ENCODE measurements around the gene MCOLN3.

The MCOLN3 gene, protein sequence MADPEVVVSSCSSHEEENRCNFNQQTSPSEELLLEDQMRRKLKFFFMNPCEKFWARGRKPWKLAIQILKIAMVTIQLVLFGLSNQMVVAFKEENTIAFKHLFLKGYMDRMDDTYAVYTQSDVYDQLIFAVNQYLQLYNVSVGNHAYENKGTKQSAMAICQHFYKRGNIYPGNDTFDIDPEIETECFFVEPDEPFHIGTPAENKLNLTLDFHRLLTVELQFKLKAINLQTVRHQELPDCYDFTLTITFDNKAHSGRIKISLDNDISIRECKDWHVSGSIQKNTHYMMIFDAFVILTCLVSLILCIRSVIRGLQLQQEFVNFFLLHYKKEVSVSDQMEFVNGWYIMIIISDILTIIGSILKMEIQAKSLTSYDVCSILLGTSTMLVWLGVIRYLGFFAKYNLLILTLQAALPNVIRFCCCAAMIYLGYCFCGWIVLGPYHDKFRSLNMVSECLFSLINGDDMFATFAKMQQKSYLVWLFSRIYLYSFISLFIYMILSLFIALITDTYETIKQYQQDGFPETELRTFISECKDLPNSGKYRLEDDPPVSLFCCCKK

DNA sequence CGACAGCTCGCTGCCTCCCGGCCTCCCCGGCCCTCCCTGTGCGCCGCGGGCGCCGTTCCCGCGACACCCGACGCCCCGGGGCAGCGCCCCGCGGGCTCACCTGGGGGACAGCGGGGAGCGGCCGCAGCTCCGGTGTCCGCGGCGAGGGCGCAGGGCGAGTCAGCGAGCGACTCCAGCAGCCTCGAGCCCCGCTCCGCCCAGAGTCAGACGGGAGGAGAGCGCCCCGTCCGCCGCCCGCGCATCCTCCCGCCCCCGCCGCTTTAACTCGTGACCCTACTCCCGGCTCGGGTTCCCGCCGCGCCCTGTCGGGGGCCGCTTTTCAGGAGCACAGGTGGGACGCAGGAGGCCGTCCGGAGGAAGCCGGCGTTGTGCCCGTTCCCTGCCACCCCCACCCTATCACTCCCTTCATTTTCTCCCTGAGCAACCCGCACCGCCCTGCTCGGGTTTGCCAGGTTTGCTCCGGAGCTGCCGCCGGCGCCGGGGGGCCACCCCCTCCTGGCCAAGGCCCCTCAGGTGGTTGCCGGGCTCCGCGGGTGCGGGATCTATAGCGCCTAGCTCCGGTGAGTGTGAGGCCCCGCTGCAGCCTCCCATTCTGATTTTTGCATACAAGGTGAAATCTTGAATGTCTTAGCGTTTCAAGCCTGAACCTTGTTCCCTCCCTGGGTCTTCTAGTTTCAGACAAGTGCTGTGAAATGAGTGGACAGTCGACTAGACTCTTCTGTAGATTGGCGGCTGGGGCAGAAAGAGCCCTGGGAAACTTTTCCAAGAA lies at the start of gene MCOLN3:
MCOLN3 (minus strand) TSS at position 205 of the 769 bp plus-strand sequence. CDS start 3,140 bp downstream, outside the sequence.
- in situ Hi-C loops (cut with HindIII; ENCODE audit: low sequenced_read_pairs), result no loop called here

DNA sequence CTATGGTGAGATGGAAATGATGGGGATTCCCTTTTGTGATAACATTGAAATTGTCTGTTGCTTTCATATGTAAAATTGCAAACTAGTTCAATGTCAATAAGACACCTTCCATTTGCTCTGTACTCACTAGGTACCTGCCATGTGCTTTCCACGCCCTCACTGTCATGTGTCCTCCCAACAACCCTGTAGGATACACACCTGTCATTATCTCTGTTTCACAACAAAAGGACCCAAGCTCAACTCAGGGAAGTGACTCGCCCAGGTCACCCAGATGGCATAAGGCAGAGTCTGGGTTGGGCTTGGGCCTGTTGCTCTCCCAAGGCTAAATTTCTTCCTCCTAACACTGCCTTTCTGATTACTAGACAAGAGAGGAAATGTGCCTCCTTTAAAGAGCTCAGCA lies 45.3 kb upstream of the MCOLN3 start:
- in situ Hi-C loops (cut with HindIII; ENCODE audit: low sequenced_read_pairs), result no loop called here

DNA sequence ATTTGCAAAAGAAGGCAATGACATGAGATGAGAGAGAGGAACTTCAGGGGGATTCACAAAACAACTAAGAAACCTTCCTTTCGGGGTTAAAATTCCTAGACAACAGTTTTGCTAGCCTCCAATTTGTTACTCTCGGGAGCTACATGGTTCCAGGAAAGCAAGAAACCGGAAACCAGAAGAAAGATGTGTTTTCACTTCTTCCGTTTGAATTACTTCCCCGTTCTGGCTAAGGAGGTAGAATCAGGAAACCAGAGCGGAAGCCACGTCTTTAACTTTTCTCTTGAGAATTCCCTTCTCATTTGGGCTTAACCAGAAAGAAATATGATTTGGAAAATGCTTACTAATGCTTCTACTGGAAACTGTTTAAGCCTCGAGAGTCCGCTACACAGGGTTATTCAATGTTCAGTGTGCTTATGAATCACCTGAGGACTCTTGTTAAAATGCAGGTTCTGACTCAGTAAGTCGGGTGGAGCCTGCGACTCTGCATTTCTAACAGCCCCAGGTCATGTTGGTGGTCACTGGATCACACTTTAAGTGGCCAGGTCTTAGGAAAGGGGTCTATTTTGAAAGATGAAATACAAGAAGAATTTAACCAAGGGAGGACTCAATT lies 43.5 kb upstream of the MCOLN3 start:
- in situ Hi-C loops (cut with HindIII; ENCODE audit: low sequenced_read_pairs), result no loop called here

DNA sequence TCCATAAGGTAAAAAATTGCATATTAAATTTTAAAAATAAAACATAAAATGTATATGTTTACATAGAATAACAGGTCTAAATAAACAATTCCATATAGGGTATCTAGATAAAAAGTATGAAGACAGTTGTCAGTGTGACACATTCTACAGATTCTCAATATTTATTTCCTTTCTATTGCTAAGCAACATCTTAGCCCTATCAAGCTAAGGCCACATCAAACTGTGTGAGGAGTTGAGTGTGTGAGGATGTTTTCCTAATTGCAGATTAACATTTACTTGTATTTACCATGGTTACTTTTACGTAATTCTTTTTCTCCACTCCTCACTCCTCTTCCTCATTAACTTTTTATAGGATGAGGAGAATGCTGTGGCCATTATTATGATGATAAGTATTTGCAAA lies 41.9 kb upstream of the MCOLN3 start:
- in situ Hi-C loops (cut with HindIII; ENCODE audit: low sequenced_read_pairs), result no loop called here

DNA sequence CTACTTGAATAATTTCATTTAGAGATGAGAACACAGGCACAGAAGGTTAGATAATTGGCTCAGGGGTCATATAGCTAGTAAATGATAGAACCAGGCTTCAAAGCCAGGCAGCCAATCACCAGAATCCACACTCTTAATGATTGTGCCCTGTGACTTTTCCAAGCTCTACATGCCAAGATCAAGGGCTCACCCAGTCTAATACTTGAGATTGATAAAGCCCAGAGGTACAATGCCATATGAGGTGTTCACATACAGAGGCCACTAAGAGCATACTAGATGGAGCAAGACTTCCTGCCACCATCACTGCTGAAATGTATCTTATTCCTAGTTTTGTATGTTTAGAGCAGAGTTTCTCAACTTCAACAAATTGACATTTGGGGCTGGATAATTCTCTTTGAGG lies 40.9 kb upstream of the MCOLN3 start:
- in situ Hi-C loops (cut with HindIII; ENCODE audit: low sequenced_read_pairs), result no loop called here

DNA sequence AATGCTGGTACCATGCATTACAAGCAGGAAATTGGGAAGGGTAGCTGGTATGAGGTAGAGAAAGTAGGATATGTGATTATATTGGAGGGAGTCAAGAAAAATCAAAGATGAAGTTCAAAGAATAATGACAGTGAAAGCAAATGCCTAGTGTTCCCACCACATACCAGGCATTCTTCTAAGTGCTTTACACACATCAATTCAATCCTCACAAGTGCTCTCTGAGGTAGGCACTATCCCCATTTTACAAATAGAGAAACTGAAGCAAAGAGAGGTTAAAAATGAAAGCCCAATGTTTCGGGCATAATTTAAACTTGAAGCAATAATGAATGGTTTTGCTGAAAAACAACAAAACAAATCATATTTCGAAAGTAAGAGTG lies 40.1 kb upstream of the MCOLN3 start:
- in situ Hi-C loops (cut with HindIII; ENCODE audit: low sequenced_read_pairs), result no loop called here

DNA sequence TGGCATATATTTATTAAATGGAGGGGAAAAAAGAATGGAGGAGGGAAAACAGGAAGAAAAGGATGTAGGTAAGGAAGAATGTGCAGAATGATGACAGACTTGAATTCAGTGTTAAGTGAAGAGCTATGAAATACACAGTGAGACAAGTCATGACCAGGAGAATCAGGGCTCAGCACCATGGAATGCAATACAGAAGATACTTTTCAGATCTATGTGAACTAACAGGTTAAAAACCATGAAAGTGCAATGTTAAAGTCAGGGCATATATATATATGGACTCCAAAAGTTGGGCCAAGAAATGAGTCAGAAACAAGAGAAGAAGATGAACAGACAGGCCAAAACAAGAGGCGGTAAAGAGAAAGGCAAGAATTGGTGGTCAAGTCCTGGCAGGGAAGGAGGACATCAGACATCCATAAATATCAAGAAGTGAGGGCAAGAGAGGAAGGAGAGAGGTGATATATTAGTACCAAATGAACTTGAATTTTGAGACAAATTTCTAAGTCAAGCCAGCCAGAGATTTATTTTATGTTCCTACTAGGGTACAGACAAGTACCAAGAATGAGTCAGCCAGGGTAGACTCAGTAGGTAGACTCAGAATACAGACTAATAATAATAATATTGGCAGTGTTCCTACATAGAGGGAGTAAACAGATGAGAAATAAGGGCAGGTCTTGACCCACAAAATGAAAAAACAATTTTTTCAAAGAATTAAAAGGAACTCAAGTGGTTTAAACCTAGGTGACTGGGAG lies 39.5 kb upstream of the MCOLN3 start:
- in situ Hi-C loops (cut with HindIII; ENCODE audit: low sequenced_read_pairs), result no loop called here

DNA sequence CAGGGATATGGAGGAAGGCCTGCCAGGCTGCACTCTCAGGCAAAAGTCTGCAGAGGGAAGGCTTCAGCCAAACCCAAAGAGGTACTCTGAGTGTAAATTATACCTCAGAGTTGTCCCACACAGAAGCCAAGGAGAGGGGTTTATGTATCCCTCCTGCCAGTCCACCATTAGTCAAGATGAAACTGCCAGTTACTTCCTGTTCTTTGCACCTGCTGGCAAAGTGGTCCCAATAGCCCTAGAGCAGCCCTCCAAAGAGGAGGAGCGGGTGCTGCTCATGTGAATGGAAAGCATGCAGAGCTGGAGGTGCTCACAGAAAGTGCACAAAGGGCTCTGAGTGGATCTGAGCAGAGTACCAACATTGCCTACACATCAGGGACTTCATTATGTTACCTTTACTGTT lies 37.1 kb upstream of the MCOLN3 start:
- in situ Hi-C loops (cut with HindIII; ENCODE audit: low sequenced_read_pairs), result no loop called here

DNA sequence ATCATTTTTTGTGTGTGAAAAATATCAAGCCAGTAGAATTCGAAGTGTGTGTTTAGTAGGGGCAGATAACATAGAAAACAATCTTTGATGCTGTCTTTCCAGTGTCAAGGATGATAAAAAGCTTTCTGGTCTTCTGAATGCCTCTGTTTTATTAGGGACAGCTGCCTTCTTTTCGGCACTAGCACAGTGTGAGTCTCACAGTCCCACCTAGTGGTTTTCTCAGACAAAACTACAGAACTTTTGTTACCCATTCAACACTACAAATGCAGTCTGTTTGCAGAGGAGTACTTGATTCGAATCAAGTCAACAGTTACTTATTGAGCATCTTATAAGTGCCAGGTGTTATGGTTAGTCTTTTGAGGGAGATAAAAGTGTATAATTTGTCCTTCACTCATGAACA lies 30.6 kb upstream of the MCOLN3 start:
- in situ Hi-C loops (cut with HindIII; ENCODE audit: low sequenced_read_pairs), result no loop called here

DNA sequence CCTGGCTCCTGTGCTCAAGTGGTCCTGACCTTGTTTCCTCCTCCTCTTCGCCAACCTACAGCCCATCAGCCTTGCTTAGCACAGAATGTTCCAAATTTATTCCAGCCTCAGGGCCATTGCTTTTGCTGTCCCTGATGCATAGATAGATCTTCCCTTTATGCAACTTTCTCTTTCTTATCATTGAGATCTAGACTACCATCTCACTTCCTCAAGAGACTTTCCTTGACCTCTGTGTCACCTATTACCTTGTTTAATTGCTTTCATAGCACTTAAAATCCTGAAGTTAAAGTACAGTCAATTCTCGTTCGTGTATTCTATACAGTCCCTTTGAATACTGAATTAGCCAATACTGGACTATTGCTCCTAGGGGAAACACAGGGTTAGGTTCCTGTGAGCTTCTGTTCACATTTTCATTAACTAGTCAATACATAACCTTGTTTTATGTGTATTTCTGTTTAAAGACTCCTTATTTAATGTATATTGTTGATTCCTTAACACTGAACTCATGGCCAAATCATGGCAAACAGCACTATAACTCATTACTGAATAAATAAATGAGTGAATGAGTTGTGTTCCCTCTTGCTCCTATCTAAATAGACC lies 26.2 kb upstream of the MCOLN3 start:
- in situ Hi-C loops (cut with HindIII; ENCODE audit: low sequenced_read_pairs), result no loop called here

DNA sequence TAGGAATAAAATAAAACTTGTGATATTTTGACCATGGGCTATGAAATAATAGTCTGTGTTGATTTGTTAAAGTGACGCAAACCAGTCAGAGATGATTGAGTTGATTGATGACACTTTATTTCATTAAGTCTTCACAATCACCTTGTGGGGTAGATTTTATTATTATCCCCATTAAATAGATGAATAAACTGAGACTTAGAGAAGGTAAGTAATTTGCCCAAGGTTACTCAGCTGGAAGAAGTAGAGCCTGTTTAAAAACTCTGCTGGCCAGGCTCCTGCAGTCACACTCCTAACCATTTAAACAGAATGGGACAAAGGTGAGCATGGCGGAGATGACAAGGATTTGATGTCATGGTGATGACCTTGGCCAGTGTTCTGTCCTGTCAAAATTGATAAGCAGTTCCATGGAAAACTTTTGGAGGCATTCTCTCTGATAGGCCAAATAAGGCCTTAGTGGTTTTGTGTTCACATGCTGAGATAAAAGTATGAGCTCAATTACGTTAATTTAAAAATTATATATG lies 22.7 kb upstream of the MCOLN3 start:
- in situ Hi-C loops (cut with HindIII; ENCODE audit: low sequenced_read_pairs), result no loop called here

DNA sequence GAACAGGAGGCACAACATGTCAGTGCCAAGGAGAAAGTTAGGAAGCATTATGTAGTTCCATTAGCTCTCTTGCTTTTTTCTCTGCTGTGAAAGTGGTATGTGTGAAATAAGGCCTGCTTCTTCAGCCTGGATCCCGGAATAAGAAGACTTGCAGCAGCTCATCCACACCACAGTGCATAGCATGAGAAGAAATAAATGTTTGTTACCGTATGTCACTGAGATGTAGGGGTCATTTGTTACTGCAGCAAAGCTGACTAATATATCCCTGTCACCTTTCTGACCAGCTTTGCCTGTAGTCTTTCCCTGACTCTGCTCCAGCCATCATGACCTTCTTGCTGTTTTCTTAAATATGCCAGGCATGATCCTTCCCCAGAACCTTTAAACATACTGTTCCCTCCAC lies 20.5 kb upstream of the MCOLN3 start:
- in situ Hi-C loops (cut with HindIII; ENCODE audit: low sequenced_read_pairs), result no loop called here

DNA sequence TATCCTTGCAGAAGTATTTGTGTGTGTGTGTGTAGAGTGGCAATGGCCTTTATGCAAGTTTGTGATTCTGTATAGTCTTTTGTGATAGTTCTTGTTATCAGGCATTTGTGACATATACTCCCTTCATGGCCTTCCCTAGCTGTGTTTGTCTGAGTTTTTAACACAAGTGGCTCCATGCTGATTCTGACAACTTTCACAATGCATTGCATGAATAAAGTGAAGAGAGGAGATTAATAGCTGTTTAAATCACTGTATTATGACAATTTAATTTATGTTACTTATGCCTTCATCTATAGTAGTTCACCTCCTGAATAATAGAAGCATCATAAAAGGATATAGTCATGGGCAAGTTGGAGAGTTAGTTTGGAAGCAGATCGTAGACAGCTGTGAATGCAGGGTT lies 17.2 kb upstream of the MCOLN3 start:
- in situ Hi-C loops (cut with HindIII; ENCODE audit: low sequenced_read_pairs), result no loop called here

DNA sequence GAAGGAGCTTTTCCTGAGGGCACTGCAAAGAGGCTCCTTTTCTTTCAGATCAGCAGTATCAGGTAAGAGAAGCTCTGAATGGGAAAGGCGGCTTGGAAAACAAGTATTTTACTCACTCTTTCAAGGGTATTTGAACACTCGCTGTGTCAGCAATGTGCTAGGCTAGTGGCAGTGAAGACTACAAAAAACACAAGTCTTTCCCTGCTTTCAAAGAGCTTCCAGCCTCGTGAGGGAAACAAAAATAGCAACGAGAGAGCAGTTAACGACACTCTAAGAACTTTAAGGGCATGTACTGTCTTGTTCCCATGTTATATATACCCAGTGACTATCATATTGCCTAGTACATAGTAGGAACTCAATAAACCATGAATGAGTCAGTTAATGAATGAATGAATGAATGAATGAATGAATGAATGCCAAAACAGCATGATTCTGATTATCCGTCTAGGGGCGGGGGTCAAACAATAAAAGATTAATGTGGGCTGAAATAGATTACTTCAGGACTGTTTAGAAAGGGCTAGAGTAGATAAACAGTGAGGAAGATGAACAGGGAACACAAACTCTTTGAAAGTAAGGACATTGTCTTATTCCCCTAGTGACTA lies 14.2 kb upstream of the MCOLN3 start:
- in situ Hi-C loops (cut with HindIII; ENCODE audit: low sequenced_read_pairs), result no loop called here

DNA sequence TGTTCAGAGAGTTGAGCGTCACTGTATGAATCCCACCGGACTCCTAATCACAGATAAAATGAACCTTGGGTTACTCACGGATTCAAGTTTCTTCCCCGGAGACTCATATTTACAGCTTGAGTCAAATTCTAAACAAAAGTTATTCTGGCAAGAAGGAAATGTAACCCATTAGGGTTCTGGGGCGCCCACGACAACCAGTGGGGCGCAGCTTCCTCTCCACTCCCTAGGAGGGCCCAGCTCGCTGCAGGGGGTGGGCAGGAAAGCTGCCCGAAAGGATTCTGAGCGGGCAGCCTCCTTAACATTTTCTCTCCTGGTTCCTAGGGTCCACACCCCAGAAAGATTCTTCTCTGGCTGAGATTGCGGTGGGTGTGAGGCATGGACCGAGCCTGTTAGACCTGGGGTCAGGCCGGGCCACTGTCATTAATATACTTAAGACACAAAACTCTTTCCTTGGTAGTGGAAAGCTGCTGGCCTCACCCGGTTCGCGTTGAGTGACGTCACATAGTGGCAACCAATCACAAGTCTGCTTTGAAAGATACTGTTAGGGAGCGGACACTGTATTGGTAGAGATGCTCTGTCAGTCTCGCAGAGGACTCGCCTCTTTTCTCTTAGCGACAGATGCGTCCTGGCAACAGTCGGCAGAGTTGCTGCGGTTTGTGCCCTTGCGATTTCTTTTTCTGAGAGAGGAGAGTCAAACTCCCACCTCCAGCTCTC lies 13.6 kb upstream of the MCOLN3 start:
- in situ Hi-C loops (cut with HindIII; ENCODE audit: low sequenced_read_pairs), result no loop called here

DNA sequence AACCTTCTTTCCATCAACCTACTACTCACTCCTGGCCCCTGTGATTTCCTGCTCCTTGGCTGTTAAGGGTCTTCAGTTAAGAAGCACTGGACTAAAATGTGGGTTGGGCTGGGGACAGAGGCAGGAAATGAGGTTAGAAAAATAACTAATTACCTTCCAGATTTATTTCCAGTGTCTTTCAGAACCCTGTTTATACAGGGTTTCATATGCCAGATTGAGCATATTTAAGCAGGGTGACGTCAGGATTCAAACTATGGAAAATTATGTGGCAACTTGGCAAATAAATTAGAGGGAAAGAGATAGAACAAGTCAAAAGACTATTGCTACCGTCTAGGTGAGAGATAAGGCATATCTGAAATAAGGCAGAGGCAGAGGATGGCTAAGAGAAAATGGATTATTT lies 11.7 kb upstream of the MCOLN3 start:
- in situ Hi-C loops (cut with HindIII; ENCODE audit: low sequenced_read_pairs), result no loop called here

DNA sequence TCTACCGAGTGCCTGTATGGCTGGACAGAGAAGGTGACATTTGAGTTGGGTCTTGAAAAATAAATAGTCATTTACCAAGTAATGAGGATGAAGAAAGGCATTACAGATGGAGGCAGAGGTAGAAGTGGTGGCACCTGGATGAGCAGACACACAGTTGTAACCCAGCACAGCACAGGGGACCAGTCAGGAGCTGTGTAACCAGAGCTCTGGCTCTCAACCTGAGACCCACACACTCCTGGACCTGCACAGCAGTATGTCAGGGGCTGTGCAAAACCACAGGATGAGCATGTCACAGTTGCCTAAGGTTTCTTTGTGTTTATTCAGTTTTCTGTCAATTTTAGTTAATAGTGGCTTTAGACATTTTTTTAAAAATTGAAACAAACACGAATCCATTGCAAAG lies 11.3 kb upstream of the MCOLN3 start:
- in situ Hi-C loops (cut with HindIII; ENCODE audit: low sequenced_read_pairs), result no loop called here

DNA sequence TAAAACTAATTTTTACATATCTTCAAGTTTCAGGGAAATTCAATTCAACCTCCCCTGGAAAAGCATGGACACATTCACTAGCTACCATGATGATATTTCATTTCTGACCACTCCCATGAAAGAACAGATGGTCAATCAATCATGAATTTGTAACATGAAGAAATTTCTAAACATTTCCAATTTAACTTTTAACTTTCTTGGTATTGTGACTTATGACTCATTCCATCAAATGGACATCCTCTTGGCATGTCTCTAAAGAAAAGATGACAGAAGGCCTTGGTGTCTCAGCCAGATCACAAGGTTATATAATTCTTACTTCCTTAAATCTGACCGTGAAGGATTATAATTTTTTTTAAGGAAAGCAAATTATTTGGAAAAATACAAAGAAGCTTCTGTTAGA lies 10.5 kb upstream of the MCOLN3 start:
- in situ Hi-C loops (cut with HindIII; ENCODE audit: low sequenced_read_pairs), result no loop called here

DNA sequence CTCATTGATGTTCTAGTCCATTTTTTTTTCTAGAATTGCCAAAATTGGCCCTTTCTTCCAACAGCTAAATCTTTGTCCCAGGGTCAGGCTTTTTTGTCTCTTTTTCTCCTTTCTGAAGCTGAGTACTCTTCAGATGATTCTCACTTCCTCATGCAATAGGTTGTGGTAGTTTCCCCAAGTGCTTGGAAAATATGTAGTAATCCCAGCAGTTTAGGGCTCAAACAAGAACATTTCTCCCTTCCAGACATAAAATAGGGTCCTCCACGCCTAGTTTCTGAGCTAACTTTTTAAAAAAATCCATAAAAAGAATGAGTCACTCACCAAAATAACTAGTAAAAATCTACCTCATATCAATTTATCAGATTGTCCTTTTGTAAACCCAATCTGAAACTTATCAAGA lies 10.0 kb upstream of the MCOLN3 start:
- in situ Hi-C loops (cut with HindIII; ENCODE audit: low sequenced_read_pairs), result no loop called here
